H9 (cell line): Measurements from ENCODE around the gene OTUD3. TPM values are rescaled to one million over a fixed set of nuclear protein-coding genes. Genes with fewer than 3 reads are reported as not detected.
"Not testable (repeated sequence)": the region's sequence is repeated elsewhere in the genome, so short reads cannot be mapped to it uniquely, and the experiment has no call there.

Source experiments
- DNase-seq: peaks from one replicate; pipeline ENCODE4 v3.0.0-alpha.2; 2017
- H2AFZ ChIP-seq: one replicate; pipeline ENCODE4 v1.6.1; 2013; ENCODE audit warnings: mild to moderate bottlenecking, low read length, control low read depth, moderate library complexity
- H2AK5ac ChIP-seq: 2 replicates; pipeline ENCODE4 v1.6.1; 2013; ENCODE audit warnings: low read length, control low read depth, mixed read lengths; ENCODE audit not compliant: insufficient read length
- H2BK120ac ChIP-seq: one replicate; pipeline ENCODE4 v1.6.1; 2013; ENCODE audit warnings: low read depth, mild to moderate bottlenecking, low read length, control low read depth, inconsistent platforms; ENCODE audit not compliant: poor library complexity, severe bottlenecking
- H2BK12ac ChIP-seq: 2 replicates; pipeline ENCODE4 v1.6.1; 2013; ENCODE audit warnings: low read length, control low read depth, mixed read lengths, low read depth; ENCODE audit not compliant: insufficient read length
- H2BK15ac ChIP-seq: 2 replicates; pipeline ENCODE4 v1.6.1; 2013; ENCODE audit warnings: low read depth, low read length, control low read depth
- H2BK20ac ChIP-seq: one replicate; pipeline ENCODE4 v1.6.1; 2013; ENCODE audit warnings: low read depth, mild to moderate bottlenecking, low read length, control low read depth, inconsistent platforms; ENCODE audit not compliant: poor library complexity, severe bottlenecking
- H2BK5ac ChIP-seq: 2 replicates; pipeline ENCODE4 v1.6.1; 2013; ENCODE audit warnings: low read length, control low read depth, mixed read lengths; ENCODE audit not compliant: insufficient read length
- H3K14ac ChIP-seq: 2 replicates; pipeline ENCODE4 v1.6.1; 2013; ENCODE audit warnings: low read length, control low read depth; ENCODE audit not compliant: insufficient read depth
- H3K18ac ChIP-seq: 2 replicates; pipeline ENCODE4 v1.6.1; 2013; ENCODE audit warnings: low read depth, mild to moderate bottlenecking, mixed read lengths, low read length, control low read depth; ENCODE audit not compliant: insufficient read length
- H3K23ac ChIP-seq: 2 replicates; pipeline ENCODE4 v1.6.1; 2013; ENCODE audit warnings: low read length, control low read depth, mixed read lengths, low read depth; ENCODE audit not compliant: insufficient read length
- H3K23me2 ChIP-seq: 2 replicates; pipeline ENCODE4 v1.6.1; 2013; ENCODE audit warnings: low read depth, mild to moderate bottlenecking, mixed read lengths, low read length, control low read depth; ENCODE audit not compliant: insufficient read length, poor library complexity, severe bottlenecking
- H3K27ac ChIP-seq: 2 replicates; pipeline ENCODE4 v1.5.1; 2013; ENCODE audit warnings: low read length, control low read depth, mixed read lengths, low read depth; ENCODE audit not compliant: insufficient read length
- H3K27me3 ChIP-seq: 2 replicates; pipeline ENCODE4 v1.6.1; 2013; ENCODE audit warnings: low read length, control low read depth, inconsistent platforms; ENCODE audit not compliant: insufficient read depth
- H3K4ac ChIP-seq: 2 replicates; pipeline ENCODE4 v1.6.1; 2013; ENCODE audit warnings: low read depth, mild to moderate bottlenecking, control low read depth, inconsistent platforms, low read length, moderate library complexity
- H3K4me1 ChIP-seq: 2 replicates; pipeline ENCODE4 v1.6.1; 2013; ENCODE audit warnings: low read length, control low read depth, inconsistent platforms; ENCODE audit not compliant: insufficient read depth
- H3K4me2 ChIP-seq: 2 replicates; pipeline ENCODE4 v1.6.1; 2013; ENCODE audit warnings: low read length, control low read depth, mixed read lengths; ENCODE audit not compliant: insufficient read length, insufficient read depth
- H3K56ac ChIP-seq: 2 replicates; pipeline ENCODE4 v1.6.1; 2013; ENCODE audit warnings: low read depth, mild to moderate bottlenecking, mixed read lengths, low read length, control low read depth; ENCODE audit not compliant: insufficient read length
- H3K79me1 ChIP-seq: 2 replicates; pipeline ENCODE4 v1.6.1; 2013; ENCODE audit warnings: low read depth, mild to moderate bottlenecking, moderate library complexity, low read length, control low read depth, inconsistent platforms; ENCODE audit not compliant: insufficient read depth, poor library complexity, severe bottlenecking
- H3K79me2 ChIP-seq: 2 replicates; pipeline ENCODE4 v1.6.1; 2013; ENCODE audit warnings: low read length, control low read depth, inconsistent platforms; ENCODE audit not compliant: insufficient read depth
- H3K9ac ChIP-seq: 2 replicates; pipeline ENCODE4 v1.6.1; 2013; ENCODE audit warnings: low read length, control low read depth, mixed read lengths; ENCODE audit not compliant: insufficient read length; ENCODE audit errors: extremely low read depth
- H3K9me3 ChIP-seq: one replicate; pipeline ENCODE4 v1.6.1; 2013; ENCODE audit warnings: low read depth, low read length, inconsistent platforms; ENCODE audit not compliant: control insufficient read depth
- H3T11ph ChIP-seq: one replicate; pipeline ENCODE4 v1.6.1; 2013; ENCODE audit warnings: mild to moderate bottlenecking, low read length, control low read depth, inconsistent platforms
- H4K20me1 ChIP-seq: one replicate; pipeline ENCODE4 v1.6.1; 2013; ENCODE audit not compliant: control insufficient read depth, insufficient read length, insufficient read depth
- H4K5ac ChIP-seq: 2 replicates; pipeline ENCODE4 v1.6.1; 2013; ENCODE audit warnings: low read depth, mild to moderate bottlenecking, mixed read lengths, low read length, control low read depth; ENCODE audit not compliant: insufficient read length
- H4K8ac ChIP-seq: replicated peaks from 2 replicates; pipeline ENCODE4 v1.6.1; 2013; ENCODE audit warnings: low read length, control low read depth, mixed read lengths, low read depth; ENCODE audit not compliant: insufficient read length
- H4K91ac ChIP-seq: 2 replicates; pipeline ENCODE4 v1.6.1; 2013; ENCODE audit warnings: low read depth, mild to moderate bottlenecking, moderate library complexity, mixed read lengths, low read length, control low read depth; ENCODE audit not compliant: insufficient read length
- H3K27ac Mint-ChIP-seq, 3 experiments: 2 replicates in 2 of 3; 3 replicates in 1 of 3; pipeline ENCODE4 v1.8.0; 2020 to 2021; ENCODE audit warnings: mixed read lengths in 3 of 3, mild to moderate bottlenecking in 1 of 3, moderate library complexity in 1 of 3
- H3K27me3 Mint-ChIP-seq: 2 replicates; pipeline ENCODE4 v1.8.0; 2021; ENCODE audit warnings: low read depth, mild to moderate bottlenecking, moderate library complexity, mixed read lengths
- H3K36me3 Mint-ChIP-seq, 3 experiments: 2 replicates in 2 of 3; 3 replicates in 1 of 3; pipeline ENCODE4 v1.8.0; 2020 to 2021; ENCODE audit warnings: low read depth in 3 of 3, mixed read lengths in 3 of 3; ENCODE audit not compliant: insufficient read depth in 1 of 3
- H3K4me1 Mint-ChIP-seq, 2 experiments: 2 replicates each; pipeline ENCODE4 v1.8.0; 2020; ENCODE audit warnings: mixed read lengths in 2 of 2
- H3K4me3 Mint-ChIP-seq, 2 experiments: 2 replicates in 1 of 2; 3 replicates in 1 of 2; pipeline ENCODE4 v1.8.0; 2020 to 2021; ENCODE audit warnings: mild to moderate bottlenecking in 2 of 2, mixed read lengths in 2 of 2, moderate library complexity in 1 of 2
- H3K9me3 Mint-ChIP-seq, 2 experiments: 2 replicates in 1 of 2; 3 replicates in 1 of 2; pipeline ENCODE4 v1.8.0; 2020; ENCODE audit warnings: mild to moderate bottlenecking in 2 of 2, mixed read lengths in 2 of 2, moderate library complexity in 1 of 2
- WGBS: extraction: QIAGEN DNeasy Blood & Tissue Kit; methylation state at CpG from one replicate; pipeline ENCODE4 v1.1.7; 2013; ENCODE audit warnings: missing lambda C conversion rate, low lambda C conversion rate, mixed read lengths; ENCODE audit not compliant: insufficient read length; ENCODE audit errors: extremely low coverage; 5-methylcytosine and 5-hydroxymethylcytosine counted together
- total RNA-seq: library from RNA; stranded (reverse); gene quantifications from 2 replicates; pipeline ENCODE4 v1.2.1, GENCODE V29; 2021

Gene OTUD3
- total RNA-seq, 1 experiment from 2014 or later, result 12.0 TPM

DNA sequence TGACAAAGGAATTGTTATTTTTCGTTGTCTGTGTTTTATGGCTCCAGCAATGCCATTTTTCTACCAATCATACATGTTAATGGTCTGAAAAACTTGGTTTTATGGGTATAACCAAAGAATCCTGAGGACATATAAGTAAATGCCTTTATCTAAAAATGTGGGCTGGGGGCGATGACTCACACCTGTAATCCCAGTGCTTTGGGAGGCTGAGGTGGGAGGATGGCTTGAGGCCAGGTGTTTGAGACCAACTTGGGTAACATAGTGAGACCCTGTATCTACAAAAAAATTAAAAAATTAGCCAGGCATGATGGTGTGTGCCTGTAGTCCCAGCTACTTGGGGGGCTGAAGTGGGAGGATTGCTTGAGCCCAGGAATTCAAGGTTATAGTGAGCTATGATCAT, 12.7 kb upstream of the OTUD3 start:
- not testable (repeated sequence) for H3K27ac ChIP-seq, H3K14ac ChIP-seq, H3K56ac ChIP-seq, H4K8ac ChIP-seq, H2BK20ac ChIP-seq, H3K27me3 ChIP-seq, H2AK5ac ChIP-seq, H2BK15ac ChIP-seq, H3K27ac Mint-ChIP-seq, H4K91ac ChIP-seq, H3K79me2 ChIP-seq, H3K36me3 Mint-ChIP-seq, DNase-seq, H3K18ac ChIP-seq, H3K4ac ChIP-seq, H3K9ac ChIP-seq, H4K5ac ChIP-seq, H3K4me3 Mint-ChIP-seq, H3K4me1 ChIP-seq, H2BK12ac ChIP-seq, H3K4me2 ChIP-seq, H2AFZ ChIP-seq, H3K9me3 ChIP-seq, H3K79me1 ChIP-seq, H3K4me1 Mint-ChIP-seq, H3T11ph ChIP-seq, H3K23ac ChIP-seq, H3K9me3 Mint-ChIP-seq, H4K20me1 ChIP-seq, H3K23me2 ChIP-seq, H2BK120ac ChIP-seq, H2BK5ac ChIP-seq
- WGBS, result no CpG with 5 or more reads among the region's 2 CpGs
- peaks cover 17% of the 10 kb centered on the region for H3K27me3 Mint-ChIP-seq
